ENCODE results near the gene FLRT3.

The FLRT3 gene

GRCh38 chr20:14299831-14300230 lies 37.6 kb downstream of the FLRT3 start:
- no peak for TF ChIP-seq CTCF (IDR thresholded peaks at IDR 0.05)

- no peak for TF ChIP-seq CTCF (IDR thresholded peaks at IDR 0.05)
These were observed 41.6 kb downstream of the FLRT3 start for GRCh38 chr20:14295770-14296309.

GRCh38 chr20:14295238-14295637 lies 42.2 kb downstream of the FLRT3 start:
- TF ChIP-seq CTCF (IDR thresholded peaks at IDR 0.05), result no peak

GRCh38 chr20:14291502-14291901 lies 45.9 kb downstream of the FLRT3 start:
- TF ChIP-seq CTCF (IDR thresholded peaks at IDR 0.05), result no peak

- TF ChIP-seq CTCF (IDR thresholded peaks at IDR 0.05), result no peak
These were observed 48.8 kb downstream of the FLRT3 start for GRCh38 chr20:14288341-14289330.

GRCh38 chr20:14284443-14284842 lies 53.0 kb downstream of the FLRT3 start:
- TF ChIP-seq CTCF (IDR thresholded peaks at IDR 0.05), result no peak

- no peak for TF ChIP-seq CTCF (IDR thresholded peaks at IDR 0.05)
These were observed 55.3 kb downstream of the FLRT3 start for GRCh38 chr20:14282140-14282539.
